Testis (tissue), 3 donors: ENCODE results near the gene PDE1A. TPM values are rescaled to one million over a fixed set of nuclear protein-coding genes. Genes with fewer than 3 reads are reported as not detected.

Experiments used
- DNase-seq: peaks from one replicate; pipeline ENCODE4 v3.0.0-alpha.2; 2019
- H3K27ac ChIP-seq, 2 donors: fragments of 200-600 bp; sonication (generic); one replicate each; pipeline ENCODE4 v1.5.1; 2019
- H3K27me3 ChIP-seq: fragments of 200-600 bp; sonication (generic); one replicate; pipeline ENCODE4 v1.5.1; 2019
- H3K36me3 ChIP-seq: fragments of 200-600 bp; sonication (generic); one replicate; pipeline ENCODE4 v1.5.1; 2017; ENCODE audit warnings: low read depth; ENCODE audit errors: missing control alignments
- H3K4me1 ChIP-seq: fragments of 200-600 bp; sonication (generic); one replicate; pipeline ENCODE4 v1.5.1; 2019
- H3K4me3 ChIP-seq, 2 donors: fragments of 200-600 bp; sonication (generic); one replicate each; pipeline ENCODE4 v1.5.1; 2017 to 2019
- H3K9me3 ChIP-seq: fragments of 200-600 bp; sonication (generic); one replicate; pipeline ENCODE4 v1.5.1; 2017
- CTCF ChIP-seq, 3 experiments: fragments of 450-650 bp in 2 of 3; fragments of 200-600 bp in 1 of 3; sonication (generic) in 1 of 3; IDR thresholded peaks; one replicate each; pipeline ENCODE4 v1.5.1; 2016 to 2019; ENCODE audit warnings: antibody characterized with exemption in 3 of 3, mild to moderate bottlenecking in 2 of 3, moderate library complexity in 1 of 3
- POLR2A ChIP-seq: fragments of 450-650 bp; IDR thresholded peaks from one replicate; pipeline ENCODE4 v1.6.1; 2017; ENCODE audit warnings: antibody characterized with exemption, mild to moderate bottlenecking, moderate library complexity
- WGBS, 2 donors: methylation state at CpG; one replicate each; pipeline ENCODE4 v1.1.5; 2018; 5-methylcytosine and 5-hydroxymethylcytosine counted together
- intact Hi-C: fragments of 100-400 bp; cut with DNase I; formaldehyde crosslinking; loops from one replicate; pipeline ENCODE4 v1.15.1; 2023; ENCODE audit warnings: low total_unique reads
- polyA plus RNA-seq: library from polyadenylated mRNA; stranded (reverse); fragments of 350-450 nt; fragmentation: Illumina TruSeq; extraction: RNeasy Lipid Tissue Mini Kit (QIAGEN cat#74804); gene quantifications from one replicate; pipeline ENCODE4 v1.2.3, GENCODE V29; 2014; ENCODE audit warnings: low read depth, low replicate concordance; ENCODE audit not compliant: insufficient read depth
- total RNA-seq, 2 donors: library from RNA; depleted of rRNA; stranded (reverse); fragments of >200 nt; gene quantifications; one replicate each; pipeline ENCODE4 v1.2.3, GENCODE V29; 2016

Gene PDE1A
- total and polyA plus RNA-seq, 3 donors from 2014 or later: 15.2 to 45.0 (median 29.8) TPM

GRCh38 chr2:182428476-182428875 is 1.6 kb upstream of the PDE1A start:
- H3K27me3 ChIP-seq: no peaks in the 10 kb centered on the region
- intact Hi-C loops: no loop called here
- H3K36me3 ChIP-seq: no peaks in the 10 kb centered on the region
- TF ChIP-seq POLR2A: no peak
- no peak for TF ChIP-seq CTCF (IDR thresholded peaks at IDR 0.05)
- DNase-seq: no peak
- H3K4me1 ChIP-seq: no peaks in the 10 kb centered on the region
- 95 to 100% methylated on average over 1 of the region's 1 CpG for WGBS, 2 donors
- no peak overlapping the region for H3K27ac ChIP-seq
- no peaks in the 10 kb centered on the region for H3K9me3 ChIP-seq
- H3K4me3 ChIP-seq: no peak overlapping the region

GRCh38 chr2:182426082-182426917 is 536 bp downstream of the PDE1A start:
- intact Hi-C loops: no loop called here
- no peaks in the 10 kb centered on the region for H3K27me3 ChIP-seq
- 17 to 40% methylated on average over 8 of the region's 8 CpGs for WGBS, 2 donors
- no peaks in the 10 kb centered on the region for H3K9me3 ChIP-seq
- H3K27ac ChIP-seq: peak overlapping the region in 1 of 2 donors; percentile 34
- no peak for DNase-seq
- H3K36me3 ChIP-seq: no peaks in the 10 kb centered on the region
- no peaks in the 10 kb centered on the region for H3K4me1 ChIP-seq
- TF ChIP-seq CTCF (IDR thresholded peaks at IDR 0.05): no peak
- no peak for TF ChIP-seq POLR2A
- H3K4me3 ChIP-seq: peak overlapping the region; percentile 3 to 19

GRCh38 chr2:182422864-182423263 is 4.0 kb downstream of the PDE1A start:
- H3K27ac ChIP-seq: no peak overlapping the region
- 88 to 89% methylated on average over 3 of the region's 3 CpGs for WGBS, 2 donors
- no peak for DNase-seq
- TF ChIP-seq CTCF (IDR thresholded peaks at IDR 0.05): no peak
- no peak for TF ChIP-seq POLR2A
- H3K27me3 ChIP-seq: no peaks in the 10 kb centered on the region
- H3K9me3 ChIP-seq: no peaks in the 10 kb centered on the region
- intact Hi-C loops: no loop called here
- no peak overlapping the region for H3K4me3 ChIP-seq
- no peaks in the 10 kb centered on the region for H3K4me1 ChIP-seq
- H3K36me3 ChIP-seq: no peaks in the 10 kb centered on the region

- TF ChIP-seq POLR2A (no peak), CTCF (IDR thresholded peaks at IDR 0.05) (no peak)
- Histone ChIP-seq H3K36me3 (no peaks in the 10 kb centered on the region), H3K27me3 (no peaks in the 10 kb centered on the region), H3K4me1 (no peaks in the 10 kb centered on the region), H3K9me3 (no peaks in the 10 kb centered on the region), H3K27ac (no peak overlapping the region), H3K4me3 (no peak overlapping the region)
- no peak for DNase-seq
- WGBS, 2 donors: 70 to 88% methylated on average over 5 of the region's 5 CpGs
- intact Hi-C loops: no loop called here
These were observed 6.2 kb downstream of the PDE1A start for GRCh38 chr2:182420669-182421068.

- no peaks in the 10 kb centered on the region for H3K4me1 ChIP-seq
- 88 to 90% methylated on average over 5 of the region's 5 CpGs for WGBS, 2 donors
- no peak for TF ChIP-seq POLR2A
- no peak for TF ChIP-seq CTCF (IDR thresholded peaks at IDR 0.05)
- DNase-seq: no peak
- no peaks in the 10 kb centered on the region for H3K36me3 ChIP-seq
- no peaks in the 10 kb centered on the region for H3K9me3 ChIP-seq
- intact Hi-C loops: no loop called here
- no peaks in the 10 kb centered on the region for H3K27me3 ChIP-seq
- no peak overlapping the region for H3K27ac ChIP-seq
- H3K4me3 ChIP-seq: no peak overlapping the region
These were observed 10.0 kb downstream of the PDE1A start for GRCh38 chr2:182416861-182417260.
